Skeletal muscle tissue (tissue), 4 donors: ENCODE data around the gene TMEM109. TPM values are rescaled to one million over a fixed set of nuclear protein-coding genes. Genes with fewer than 3 reads are reported as not detected.
"Not testable (repeated sequence)": the region's sequence is repeated elsewhere in the genome, so short reads cannot be mapped to it uniquely, and the experiment has no call there.

Experiments used
- H3K27ac ChIP-seq: one replicate; pipeline ENCODE4 v1.7.0; 2013; ENCODE audit warnings: mild to moderate bottlenecking, low read depth, low read length, inconsistent platforms
- H3K27me3 ChIP-seq, 3 donors: one replicate each; pipeline ENCODE4 v1.7.0; 2013; ENCODE audit warnings: low read length in 3 of 3; ENCODE audit not compliant: control insufficient read depth in 3 of 3, insufficient read depth in 3 of 3
- H3K36me3 ChIP-seq, 3 donors: one replicate each; pipeline ENCODE4 v1.7.0; 2013; ENCODE audit warnings: low read length in 3 of 3; ENCODE audit not compliant: control insufficient read depth in 3 of 3, insufficient read depth in 3 of 3
- H3K4me1 ChIP-seq, 3 donors: one replicate each; pipeline ENCODE4 v1.7.0; 2013; ENCODE audit warnings: low read length in 3 of 3, mild to moderate bottlenecking in 3 of 3; ENCODE audit not compliant: control insufficient read depth in 3 of 3, insufficient read depth in 3 of 3
- H3K4me3 ChIP-seq, 3 donors: one replicate each; pipeline ENCODE4 v1.7.0; 2013; ENCODE audit warnings: low read length in 3 of 3
- H3K9ac ChIP-seq, 3 donors: one replicate each; pipeline ENCODE4 v1.7.0; 2013; ENCODE audit warnings: low read length in 3 of 3, mild to moderate bottlenecking in 3 of 3, moderate library complexity in 2 of 3, low read depth in 1 of 3
- H3K9me3 ChIP-seq, 3 donors: one replicate each; pipeline ENCODE4 v1.7.0; 2013; ENCODE audit warnings: low read length in 3 of 3; ENCODE audit not compliant: control insufficient read depth in 3 of 3
- total RNA-seq: library from RNA; depleted of rRNA; stranded (reverse); fragments of >200 nt; gene quantifications from one replicate; pipeline ENCODE4 v1.2.3, GENCODE V29; 2014
- donor health status: Osteomylitis.

Gene TMEM109
- total RNA-seq, 1 donor from 2014 or later: 45.4 TPM

DNA sequence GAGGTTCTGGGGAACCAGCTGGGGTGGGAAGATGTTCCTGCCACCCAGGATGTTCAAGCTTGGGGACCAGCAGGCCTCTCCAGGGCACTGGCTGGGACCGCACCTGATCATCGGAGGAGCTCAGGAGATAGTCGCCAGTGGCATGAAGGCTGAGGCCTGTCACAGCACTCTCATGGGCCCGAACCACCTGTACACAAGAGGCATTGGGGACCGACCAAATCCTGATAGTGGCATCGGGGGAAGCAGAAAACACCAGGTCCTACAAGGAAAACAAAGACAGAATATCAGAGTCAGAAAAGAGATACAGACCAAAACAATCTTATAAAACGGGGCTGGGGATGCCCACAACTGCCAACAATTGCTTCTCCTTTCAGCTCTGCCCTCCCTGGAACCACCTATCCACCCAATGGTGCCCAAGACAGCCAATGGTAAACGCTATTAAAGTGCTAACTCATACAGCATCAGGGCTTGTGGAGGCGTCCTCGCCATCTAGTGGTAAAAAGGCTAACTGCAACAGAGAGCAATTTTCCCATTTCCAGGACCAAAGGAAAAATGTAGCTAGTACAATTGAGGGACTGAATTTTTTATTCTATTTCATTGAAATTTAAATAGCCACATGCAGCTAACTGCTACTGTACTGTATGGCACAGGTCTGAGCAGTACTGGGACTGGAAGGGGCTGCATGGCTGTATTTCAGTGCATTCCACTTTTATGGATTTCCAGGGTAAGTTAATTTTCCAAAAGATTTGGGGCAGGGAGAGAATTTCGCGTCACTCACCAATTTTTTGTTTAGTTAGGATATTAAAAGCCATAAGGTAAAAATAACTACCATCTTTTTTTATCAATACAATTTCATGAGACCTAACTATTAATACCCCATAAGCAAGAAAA, 14.7 kb upstream of the TMEM109 start:
- H3K9ac ChIP-seq: peak overlapping the region in 1 of 3 donors; percentile 41
- peak overlapping the region; percentile 56 for H3K27ac ChIP-seq
- H3K4me3 ChIP-seq: no peak overlapping the region
- H3K4me1 ChIP-seq: peaks cover 6 to 21% (median 8%) of the 10 kb centered on the region in 3 donors
- H3K36me3 ChIP-seq: peaks cover 73 to 87% (median 85%) of the 10 kb centered on the region in 3 donors
- H3K27me3 ChIP-seq: no peaks in the 10 kb centered on the region
- no peaks in the 10 kb centered on the region for H3K9me3 ChIP-seq

DNA sequence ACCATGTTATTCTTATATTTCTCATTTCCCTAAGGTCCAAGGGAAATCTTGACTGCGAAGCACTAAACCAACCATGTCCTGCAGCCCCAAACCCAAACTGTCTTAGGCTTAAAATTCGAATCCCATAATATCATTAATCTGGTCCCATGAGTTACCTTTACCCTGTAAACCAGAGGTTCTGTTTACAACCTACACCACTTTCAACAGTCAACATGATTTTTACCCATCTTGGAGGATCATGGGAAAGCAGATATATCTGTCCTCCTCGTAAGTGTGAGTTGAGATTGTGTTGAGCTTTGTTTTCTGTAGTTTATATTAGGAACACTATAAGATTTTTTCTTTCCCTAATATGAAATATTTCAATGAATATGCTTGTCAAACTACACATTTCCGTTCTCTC, 14.0 kb upstream of the TMEM109 start:
- H3K9ac ChIP-seq: no peak overlapping the region
- H3K9me3 ChIP-seq: no peaks in the 10 kb centered on the region
- H3K4me1 ChIP-seq: peaks cover 13 to 28% (median 15%) of the 10 kb centered on the region in 3 donors
- H3K4me3 ChIP-seq: no peak overlapping the region
- no peaks in the 10 kb centered on the region for H3K27me3 ChIP-seq
- peaks cover 73 to 80% (median 78%) of the 10 kb centered on the region in 3 donors for H3K36me3 ChIP-seq
- H3K27ac ChIP-seq: no peak overlapping the region

DNA sequence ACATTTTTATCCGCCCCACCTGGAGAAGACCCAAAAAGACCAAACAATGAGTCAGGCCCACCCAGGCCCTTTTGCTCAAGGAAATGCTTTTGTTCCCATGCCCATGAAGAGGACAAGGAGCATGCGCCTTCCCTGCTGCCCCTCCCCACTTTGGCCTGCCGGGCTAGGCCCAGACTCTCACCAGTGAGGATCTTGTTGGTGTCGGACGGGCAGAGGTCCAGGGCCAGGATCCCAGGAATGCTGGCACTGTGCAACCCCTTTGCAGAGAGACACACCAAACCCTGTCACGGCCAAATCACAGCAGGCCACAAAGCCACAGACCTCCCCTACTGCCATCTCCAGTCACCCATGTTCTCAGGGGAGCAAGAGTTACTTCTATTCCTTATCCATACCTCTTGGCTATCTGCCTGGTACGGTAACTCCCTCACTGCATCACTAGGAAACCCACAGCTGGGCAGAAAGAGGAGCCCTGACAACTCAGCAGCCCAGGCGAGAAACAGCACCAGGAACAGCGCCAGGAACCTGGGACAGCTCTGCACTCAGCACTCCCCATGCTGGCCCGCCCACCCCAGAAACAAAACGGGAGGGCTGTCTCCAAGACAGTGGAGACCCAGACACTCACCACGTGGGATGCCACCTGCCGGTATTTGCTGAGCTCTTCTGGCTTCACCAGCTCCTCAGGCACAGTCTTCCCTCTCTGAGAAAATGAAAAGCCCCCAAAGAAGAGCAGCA, 13.1 kb upstream of the TMEM109 start:
- Histone ChIP-seq H3K36me3 (peaks cover 64 to 74% (median 70%) of the 10 kb centered on the region in 3 donors), H3K27me3 (no peaks in the 10 kb centered on the region), H3K4me3 (no peak overlapping the region), H3K9me3 (no peaks in the 10 kb centered on the region), H3K4me1 (peaks cover 22 to 37% (median 24%) of the 10 kb centered on the region in 3 donors), H3K27ac (no peak overlapping the region), H3K9ac (peak overlapping the region in 2 of 3 donors; percentile 45 to 52)

DNA sequence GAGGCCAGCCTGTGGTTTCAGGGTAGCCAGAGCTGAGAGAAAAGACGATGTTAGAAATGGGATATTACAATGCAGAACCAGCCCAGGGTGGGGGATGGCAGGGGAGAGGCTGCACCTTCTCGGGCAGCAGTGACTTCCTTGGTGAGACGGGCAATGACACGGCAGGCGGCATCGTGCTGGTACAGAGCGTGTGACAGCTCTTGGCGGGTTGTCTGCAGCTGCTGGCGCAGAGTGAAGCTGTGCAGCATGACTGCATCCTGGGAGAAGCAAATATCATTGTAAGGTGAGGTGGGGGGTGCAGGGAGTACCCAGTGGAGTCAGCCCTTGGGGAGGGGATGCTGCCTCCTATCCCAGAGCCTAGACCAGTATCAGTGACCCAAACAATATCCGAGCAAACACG, 11.3 kb upstream of the TMEM109 start:
- peaks cover 28 to 48% (median 30%) of the 10 kb centered on the region in 3 donors for H3K4me1 ChIP-seq
- H3K27me3 ChIP-seq: no peaks in the 10 kb centered on the region
- peaks cover 49 to 59% (median 53%) of the 10 kb centered on the region in 3 donors for H3K36me3 ChIP-seq
- no peaks in the 10 kb centered on the region for H3K9me3 ChIP-seq
- H3K27ac ChIP-seq: no peak overlapping the region
- H3K9ac ChIP-seq: no peak overlapping the region
- H3K4me3 ChIP-seq: no peak overlapping the region

DNA sequence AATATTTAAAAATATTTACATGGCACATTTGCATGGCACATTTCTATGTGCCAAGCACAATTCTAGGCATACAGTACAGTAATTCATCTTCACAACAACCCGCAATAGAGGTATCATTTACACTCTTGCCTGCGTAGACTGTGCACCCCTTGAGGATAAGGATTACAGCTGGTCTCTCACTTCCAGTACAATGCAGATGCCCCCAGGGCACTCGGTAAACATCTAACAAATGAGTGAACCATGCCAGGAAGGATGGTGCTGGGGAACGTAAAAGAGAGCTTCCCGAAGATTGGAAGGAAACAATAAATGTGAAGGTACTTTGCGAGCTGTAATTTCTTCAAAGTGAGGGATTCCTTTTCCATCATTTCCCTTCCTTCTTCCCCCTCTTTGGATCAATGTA, 8.9 kb upstream of the TMEM109 start:
- no peaks in the 10 kb centered on the region for H3K27me3 ChIP-seq
- peaks cover 32 to 40% (median 32%) of the 10 kb centered on the region in 3 donors for H3K36me3 ChIP-seq
- peak overlapping the region; percentile 94 to 96 (median 95) for H3K9ac ChIP-seq
- H3K4me3 ChIP-seq: peak overlapping the region; percentile 87 to 93 (median 90)
- no peaks in the 10 kb centered on the region for H3K9me3 ChIP-seq
- H3K27ac ChIP-seq: no peak overlapping the region
- peaks cover 25 to 43% (median 30%) of the 10 kb centered on the region in 3 donors for H3K4me1 ChIP-seq

DNA sequence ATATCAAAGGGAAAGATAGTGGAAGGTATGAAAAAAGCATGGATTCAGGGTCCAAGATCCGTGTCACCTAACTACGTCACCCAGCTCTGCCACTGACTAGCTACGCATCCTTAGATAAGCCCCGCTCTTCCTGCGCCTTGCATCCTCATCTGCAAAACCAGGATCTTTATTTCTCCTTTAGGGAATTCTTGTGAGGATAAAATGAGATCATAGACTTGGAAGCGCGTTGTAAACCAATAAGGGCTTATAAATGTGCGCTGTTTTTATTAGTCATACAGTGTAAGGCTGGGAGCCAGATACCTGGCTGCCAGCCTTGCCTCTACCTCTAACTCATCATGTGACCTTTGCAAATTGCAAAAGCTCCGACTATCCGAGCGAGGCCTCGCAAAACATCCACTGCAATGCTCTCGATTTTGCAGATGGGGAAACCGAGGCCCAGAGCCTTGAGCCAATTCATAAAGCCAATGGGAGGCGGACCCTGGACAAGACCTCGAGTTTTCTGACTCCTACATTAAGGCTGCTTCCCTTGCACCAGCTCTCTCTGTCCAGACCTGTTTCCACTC, 8.3 kb upstream of the TMEM109 start:
- Histone ChIP-seq H3K4me1 (peaks cover 23 to 41% (median 29%) of the 10 kb centered on the region in 3 donors), H3K27ac (peak overlapping the region; percentile 95), H3K9me3 (no peaks in the 10 kb centered on the region), H3K36me3 (peaks cover 26 to 34% (median 27%) of the 10 kb centered on the region in 3 donors), H3K9ac (peak overlapping the region; percentile 94 to 96 (median 95)), H3K27me3 (no peaks in the 10 kb centered on the region), H3K4me3 (peak overlapping the region; percentile 87 to 93 (median 90))

DNA sequence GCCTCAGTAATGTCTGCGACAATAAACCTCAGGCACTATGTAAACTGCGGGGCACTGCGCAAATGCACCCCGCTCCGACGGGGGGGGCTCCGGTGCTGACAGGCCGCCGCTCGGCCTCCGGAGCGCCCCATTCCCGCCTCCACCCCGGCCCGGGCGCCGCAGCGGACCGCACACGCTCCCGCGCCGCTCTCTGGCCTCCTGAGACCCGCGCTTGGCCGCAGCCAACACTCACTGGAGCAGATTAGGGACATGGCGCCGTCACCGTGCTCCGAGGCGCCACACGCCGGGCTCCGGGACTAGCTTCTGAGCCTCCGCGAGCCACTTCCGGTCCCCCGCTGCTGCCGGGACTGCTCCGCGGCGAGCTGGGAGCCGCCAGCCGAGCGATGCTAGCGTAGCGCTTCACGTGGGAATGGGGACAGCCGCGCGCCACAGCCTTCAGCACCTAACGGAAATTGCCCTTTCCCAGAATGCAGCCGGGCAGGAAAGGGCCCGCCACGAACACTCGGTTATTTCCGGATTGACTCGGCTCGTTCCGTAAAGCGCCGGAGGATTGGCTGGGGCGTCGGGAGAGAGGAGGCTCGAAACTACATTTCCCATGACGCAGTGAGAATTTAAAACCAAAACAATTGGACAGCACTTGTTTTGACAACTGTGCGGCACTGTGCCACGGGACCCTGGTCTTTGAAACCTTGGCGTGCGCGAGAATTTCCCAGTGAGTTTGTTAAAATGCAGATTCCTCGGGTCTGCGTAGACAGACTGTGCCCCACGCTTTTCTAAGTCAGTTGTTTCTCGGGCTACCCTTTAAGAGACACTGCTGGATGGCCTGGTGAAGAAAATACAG, 7.6 kb upstream of the TMEM109 start, which contains the start of gene PRPF19:
TSS of gene PRPF19 (minus strand) at position 454 of the 841 bp plus-strand sequence. CDS start at position 251, 203 bp downstream.
- Histone ChIP-seq H3K27ac (peak within 1 kb of the TSS; percentile 95), H3K27me3 (no peaks in the 10 kb centered on the region), H3K36me3 (peaks cover 19 to 27% (median 22%) of the 10 kb centered on the region in 3 donors), H3K9ac (peak within 1 kb of the TSS; percentile 94 to 96 (median 95)), H3K4me3 (peak within 1 kb of the TSS; percentile 87 to 93 (median 90)), H3K9me3 (no peaks in the 10 kb centered on the region), H3K4me1 (peaks cover 21 to 41% (median 27%) of the 10 kb centered on the region in 3 donors)

DNA sequence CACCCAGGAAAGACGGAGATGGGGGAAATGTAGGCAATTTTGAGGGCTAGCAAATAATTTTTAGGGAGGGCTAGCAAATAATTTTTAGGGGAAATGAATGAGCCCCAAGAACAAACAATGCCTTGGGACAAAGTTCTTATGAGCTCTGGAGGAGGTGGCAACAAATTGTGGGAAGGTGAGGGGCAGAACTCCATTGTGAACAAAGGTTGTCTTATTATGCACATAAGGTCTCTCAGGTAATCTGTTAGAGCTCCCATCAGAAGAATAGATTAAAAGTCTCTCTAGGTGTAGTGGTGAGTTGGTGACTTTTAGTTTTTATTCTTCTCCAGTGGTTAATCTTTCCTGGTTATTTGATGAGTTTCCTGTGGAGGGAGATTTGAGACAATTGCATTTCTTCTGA, 5.2 kb upstream of the TMEM109 start:
- peaks cover 32 to 45% (median 42%) of the 10 kb centered on the region in 3 donors for H3K4me1 ChIP-seq

DNA sequence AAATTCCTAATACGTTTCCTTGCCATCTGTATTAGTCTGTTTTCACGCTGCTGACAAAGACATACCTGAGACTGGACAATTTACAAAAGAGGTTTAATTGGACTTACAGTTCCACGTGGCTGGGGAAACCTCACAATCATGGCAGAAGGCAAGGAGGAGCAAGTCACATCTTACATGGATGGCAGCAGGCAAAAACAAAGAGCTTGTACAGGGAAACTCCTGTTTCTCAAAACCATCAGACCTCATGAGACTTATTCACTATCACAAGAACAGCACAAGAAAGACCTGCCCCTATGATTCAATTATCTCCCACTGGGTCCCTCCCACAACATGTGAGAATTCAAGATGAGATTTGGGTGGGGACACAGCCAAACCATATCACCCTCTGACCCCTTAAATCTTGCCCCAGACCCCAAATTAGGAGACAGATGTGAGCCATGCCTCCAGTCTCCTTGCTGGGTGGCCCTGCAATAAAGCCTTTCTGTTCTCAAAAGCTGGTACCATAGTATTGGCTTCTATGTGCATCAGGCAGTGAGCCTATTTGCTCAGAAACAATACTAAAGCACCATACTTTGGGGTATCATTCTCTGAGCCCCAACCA, 4.2 kb upstream of the TMEM109 start:
- not testable (repeated sequence) for H3K9me3 ChIP-seq, H3K9ac ChIP-seq, H3K4me3 ChIP-seq, H3K27me3 ChIP-seq, H3K36me3 ChIP-seq, H3K27ac ChIP-seq
- H3K4me1 ChIP-seq: peaks cover 27 to 40% (median 38%) of the 10 kb centered on the region in 3 donors

More for the DNA sequence above, 5.2 kb upstream of the TMEM109 start:
- Histone ChIP-seq H3K36me3 (peaks cover 0 to 3% (median under 1%) of the 10 kb centered on the region in 3 donors), H3K27ac (no peak overlapping the region), H3K9me3 (no peaks in the 10 kb centered on the region), H3K27me3 (no peaks in the 10 kb centered on the region), H3K4me3 (no peak overlapping the region), H3K9ac (no peak overlapping the region)
